GM21737 (cell line): ENCODE data around the gene FAM168B.

ENCODE experiments used
- ATAC-seq: cut with Tn5 transposase; IDR thresholded peaks from one replicate; pipeline ENCODE4 v1.9.1; 2021; ENCODE audit warnings: mild to moderate bottlenecking, moderate library complexity; ENCODE audit not compliant: unreplicated experiment

Gene FAM168B

DNA sequence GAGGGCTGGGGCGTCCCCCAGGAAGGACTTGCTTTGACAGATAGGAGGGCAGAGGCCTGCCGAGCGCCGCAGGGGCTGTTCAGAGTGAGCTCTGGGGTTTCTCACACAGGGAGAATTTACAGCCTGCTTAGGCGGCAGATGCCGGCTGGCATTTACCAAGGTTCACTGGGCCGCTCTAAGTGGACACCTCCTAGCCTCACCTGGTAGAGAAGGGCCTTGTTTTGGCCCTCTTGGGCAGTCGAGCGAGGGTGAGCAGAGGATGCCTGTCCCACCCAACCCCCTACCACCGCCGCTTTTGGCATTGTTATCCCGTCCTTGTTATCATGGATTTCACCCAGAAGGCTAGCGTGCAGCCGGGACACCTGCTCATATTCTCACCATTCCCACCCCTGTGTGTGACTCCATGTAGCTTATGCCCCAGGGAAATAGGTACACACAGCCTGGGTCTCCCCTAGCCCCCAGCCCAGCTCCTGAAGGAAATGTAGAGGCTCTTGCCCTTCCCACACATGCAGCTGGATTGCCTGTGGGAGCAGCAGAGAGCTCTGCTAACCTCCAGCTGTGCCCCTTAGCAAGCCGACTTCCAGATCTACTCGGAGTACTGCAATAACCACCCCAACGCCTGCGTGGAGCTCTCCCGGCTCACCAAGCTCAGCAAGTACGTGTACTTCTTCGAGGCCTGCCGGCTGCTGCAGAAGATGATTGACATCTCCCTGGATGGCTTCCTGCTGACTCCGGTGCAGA, 52.4 kb downstream of the FAM168B start:
- ATAC-seq, result no peak

DNA sequence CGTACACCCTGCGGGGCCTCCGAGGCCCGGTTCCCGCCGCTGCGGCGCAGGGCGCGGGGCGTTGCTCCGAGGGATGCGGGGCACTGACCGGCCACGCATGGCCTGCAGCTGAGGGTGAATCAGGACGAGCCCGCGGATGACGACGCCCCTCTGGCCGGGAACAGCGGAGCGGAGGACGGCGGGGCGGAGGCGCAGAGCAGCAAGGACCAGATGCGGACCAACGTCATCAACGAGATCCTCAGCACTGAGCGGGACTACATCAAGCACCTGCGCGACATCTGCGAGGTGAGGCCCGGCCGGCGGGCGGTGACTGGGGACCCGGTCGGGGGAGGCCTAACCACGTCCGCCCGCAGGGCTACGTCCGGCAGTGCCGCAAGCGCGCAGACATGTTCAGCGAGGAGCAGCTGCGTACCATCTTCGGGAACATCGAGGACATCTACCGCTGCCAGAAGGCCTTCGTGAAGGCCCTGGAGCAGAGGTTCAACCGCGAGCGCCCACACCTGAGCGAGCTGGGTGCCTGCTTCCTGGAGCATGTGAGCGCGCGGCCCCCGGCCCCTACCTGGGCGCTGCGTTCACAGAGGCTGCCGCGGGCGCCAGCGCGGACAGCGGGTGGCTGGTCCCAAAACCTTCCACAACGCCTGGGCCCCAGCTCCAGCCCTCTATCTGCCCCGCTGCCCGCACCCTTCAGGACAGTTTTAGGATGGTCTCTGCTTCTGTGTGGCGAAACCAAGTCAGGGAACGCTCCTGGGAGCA, 53.2 kb downstream of the FAM168B start:
- ATAC-seq, result no peak

DNA sequence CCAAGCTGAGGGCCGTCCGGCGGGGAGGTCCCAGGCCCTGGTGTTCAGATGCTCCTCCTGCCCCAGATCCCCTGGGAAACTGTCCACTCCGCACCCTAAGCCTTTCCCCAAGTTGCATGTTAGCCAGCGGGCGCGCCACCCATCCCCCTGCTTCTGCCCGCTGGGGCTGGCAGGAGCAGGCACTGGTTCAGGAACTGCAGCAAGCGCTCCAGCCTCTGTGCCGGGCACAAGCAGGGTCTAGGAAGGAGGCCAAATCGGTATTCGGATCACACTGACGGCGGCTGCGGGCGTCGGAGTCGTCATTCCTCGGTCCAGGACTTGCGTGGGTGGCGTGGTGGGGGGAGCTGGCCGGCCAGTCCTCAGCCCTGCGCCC, 53.7 kb downstream of the FAM168B start:
- no peak for ATAC-seq

DNA sequence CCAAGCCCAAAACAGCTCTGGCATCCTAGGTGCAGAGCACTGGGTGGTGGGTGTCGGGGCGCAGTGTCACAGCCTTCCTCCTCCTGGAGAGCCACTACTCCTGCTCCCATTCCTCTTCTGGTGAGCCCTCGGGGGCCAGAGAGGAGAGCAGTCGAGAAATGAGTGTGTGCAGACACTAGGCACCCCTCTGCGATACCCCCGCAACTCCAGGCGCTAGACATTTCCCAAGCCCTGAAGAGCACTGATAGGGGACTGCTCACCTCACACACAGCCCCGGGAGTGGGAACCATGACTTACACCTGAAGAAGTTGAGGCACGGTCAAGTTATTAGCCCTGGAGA, 54.2 kb downstream of the FAM168B start:
- no peak for ATAC-seq

DNA sequence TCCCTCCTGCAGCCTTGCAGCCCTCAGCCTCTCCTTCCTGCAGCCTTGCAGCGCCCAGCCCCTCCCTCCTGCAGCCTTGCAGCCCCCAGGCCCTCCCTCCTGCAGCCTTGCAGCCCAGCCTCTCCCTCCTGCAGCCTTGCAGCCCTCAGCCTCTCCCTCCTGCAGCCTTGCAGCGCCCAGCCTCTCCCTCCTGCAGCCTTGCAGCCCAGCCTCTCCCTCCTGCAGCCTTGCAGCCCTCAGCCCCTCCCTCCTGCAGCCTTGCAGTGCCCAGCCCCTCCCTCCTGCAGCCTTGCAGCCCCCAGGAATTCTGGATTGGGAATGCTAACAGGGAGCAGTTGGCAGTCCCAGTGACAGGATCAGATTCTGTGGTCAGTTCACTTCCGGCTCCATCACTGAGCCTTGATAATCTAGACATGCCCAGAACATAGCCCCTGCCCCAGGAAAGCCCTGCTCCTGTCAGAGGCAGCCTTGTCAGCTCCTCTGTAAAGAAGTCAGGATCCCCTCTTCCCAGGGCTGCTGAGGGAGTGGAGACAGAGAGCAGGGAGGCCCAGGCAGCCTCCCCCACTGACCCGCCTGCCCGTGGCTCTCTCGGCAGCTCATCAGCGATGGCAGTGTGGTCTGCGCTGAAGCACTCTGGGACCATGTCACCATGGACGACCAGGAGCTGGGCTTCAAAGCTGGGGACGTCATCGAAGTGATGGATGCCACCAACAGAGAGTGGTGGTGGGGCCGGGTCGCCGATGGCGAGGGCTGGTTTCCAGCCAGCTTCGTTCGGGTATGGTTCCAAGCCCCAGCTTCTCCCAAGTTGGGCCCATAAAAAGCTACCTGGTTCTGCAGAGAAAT, 54.8 kb downstream of the FAM168B start:
- ATAC-seq, result no peak

DNA sequence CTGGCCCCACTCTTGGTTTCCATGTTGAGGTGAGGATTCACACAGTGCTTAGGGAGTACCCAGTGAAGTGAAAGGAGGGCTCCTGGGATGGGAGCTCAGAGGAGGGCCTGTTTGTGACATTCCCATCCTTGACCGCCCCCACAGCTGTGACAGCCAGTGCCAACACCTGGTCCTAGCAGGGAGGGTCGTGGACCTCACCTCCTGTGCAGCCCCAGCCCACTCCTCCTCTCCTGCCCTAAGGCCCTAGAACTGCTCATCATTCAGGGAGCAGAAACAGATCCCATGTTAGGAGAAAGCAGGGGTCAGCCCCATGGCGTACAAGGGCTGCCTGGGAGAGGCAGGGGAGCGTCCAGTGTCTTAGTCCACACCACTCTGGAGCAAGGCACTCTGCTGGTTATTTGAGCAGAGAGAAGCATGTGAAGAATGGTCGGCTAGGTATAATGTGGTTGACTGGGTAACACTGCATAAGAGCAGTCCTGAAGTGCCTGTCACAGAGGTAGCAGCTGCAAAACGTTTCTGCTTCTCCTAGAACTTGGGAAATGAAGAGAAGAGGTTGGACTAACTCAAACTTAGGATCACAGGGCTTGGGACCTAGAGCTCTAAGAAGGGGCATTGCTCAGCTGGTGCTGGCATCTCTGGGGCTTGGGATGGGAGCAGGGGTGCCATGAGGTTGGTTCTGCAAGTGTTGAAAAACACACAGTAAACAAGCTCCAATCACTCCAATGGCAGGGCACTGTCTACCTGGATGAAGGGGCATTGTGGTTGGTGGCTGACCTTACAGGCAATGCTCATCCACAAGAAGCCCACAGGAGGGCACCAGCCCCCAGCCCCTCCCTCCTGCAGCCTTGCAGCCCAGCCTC, 55.6 kb downstream of the FAM168B start:
- ATAC-seq, result no peak

DNA sequence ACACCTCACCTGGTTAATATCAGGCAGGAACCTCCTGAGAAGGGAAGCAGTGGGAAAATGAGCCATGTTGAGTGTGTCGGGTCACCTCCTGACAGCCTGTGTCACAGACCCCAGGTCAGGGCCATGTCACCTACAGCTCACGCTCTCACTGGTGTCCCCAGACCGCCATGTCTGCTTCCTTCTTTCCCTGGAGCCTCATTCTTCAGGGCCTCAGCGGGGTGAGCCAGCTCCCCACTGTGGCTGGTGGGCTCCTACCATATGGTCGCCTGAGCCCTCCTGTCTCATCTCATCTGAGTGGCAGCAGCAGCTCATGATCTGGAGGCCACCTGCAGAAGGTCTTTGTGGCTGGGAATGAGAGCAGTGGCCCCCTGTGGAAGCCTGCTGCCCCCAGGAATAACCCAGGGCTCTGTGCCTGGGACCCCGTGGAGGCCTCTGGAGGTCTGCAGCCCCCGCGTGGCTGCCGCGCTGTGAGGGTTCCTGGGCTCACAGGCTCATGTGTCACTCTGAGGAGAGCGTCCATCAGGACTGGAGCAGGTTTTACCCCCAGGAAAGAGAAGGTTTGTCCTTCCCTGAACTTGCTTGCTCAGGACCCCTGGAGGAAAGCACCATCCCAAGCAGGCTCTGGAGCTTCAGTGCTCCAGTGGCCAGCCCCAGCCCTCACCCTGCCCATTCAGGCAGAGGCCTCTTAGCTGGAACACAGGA, 56.4 kb downstream of the FAM168B start:
- ATAC-seq, result no peak

DNA sequence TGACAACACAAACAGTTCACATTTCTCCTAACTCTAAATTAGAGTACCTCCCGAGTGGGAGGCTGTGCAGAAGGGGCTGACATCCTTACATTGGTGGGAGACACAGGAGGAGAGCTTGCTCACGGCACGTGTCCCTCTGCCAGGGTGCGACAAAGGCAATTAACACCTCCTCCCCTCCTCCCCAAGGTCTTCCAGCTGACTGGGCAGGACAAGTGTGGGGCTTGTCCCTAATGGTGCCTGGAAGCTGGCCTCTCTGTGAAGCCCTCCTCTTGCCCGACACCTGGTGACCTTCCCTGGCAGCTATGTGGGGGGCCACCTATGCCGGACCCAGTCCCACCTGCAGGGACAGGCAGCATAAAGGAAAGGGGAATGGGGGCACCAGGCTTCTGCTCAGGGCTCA, 57.0 kb downstream of the FAM168B start:
- no peak for ATAC-seq

DNA sequence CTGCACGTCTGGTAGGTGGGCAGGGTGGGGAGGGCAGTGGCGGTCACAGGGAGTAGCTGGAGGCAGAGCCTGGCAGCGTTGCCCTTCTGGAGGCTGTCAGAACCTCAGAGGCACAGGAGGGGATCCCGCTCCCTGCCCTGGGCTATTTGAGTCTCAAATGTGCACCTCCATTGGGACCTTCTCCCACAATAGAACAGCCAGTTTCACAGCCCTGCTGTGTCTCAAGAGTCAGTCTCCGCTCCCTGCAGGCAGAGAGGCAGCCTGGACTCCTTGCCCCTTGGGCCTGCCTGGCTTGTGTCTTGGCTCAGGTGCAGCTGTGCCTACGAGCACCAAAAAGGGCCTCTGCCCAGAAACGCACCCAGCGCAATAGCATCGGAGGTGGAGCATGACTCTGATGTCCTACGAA, 57.4 kb downstream of the FAM168B start:
- ATAC-seq, result no peak

DNA sequence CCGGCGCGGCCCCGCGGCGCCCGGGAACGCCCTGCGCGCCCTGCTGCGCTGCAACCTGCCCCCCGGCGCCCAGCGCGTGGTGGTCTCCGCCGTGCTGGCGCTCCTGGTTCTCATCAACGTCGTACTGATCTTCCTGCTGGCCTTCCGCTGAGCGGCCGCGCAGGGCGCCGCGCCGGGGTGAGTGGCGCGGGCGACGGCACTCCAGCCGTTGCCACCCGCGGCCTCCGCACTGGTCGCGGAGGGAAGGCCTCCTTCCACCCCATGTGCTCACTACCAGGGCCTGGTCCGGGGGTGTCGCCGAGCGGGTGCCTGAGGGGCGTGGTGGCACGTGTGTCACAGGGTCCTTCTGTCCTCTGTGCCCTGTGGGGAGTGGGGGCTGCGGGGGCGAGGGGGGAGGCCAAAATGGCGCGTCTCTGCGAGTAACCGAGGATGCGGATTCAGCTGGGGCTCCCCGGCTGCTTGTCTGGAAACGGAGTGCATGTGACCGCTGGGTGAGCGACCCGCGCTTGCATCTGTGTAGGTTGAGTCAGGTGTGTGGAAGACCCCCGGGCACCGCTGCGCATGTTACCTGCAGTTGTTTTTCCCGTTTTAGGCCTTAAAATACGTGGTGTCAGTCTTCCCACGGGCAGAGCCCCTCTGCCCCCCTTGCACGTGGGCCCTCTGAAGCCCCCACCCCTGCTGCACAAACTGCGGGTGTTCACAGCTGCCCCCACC, 58.0 kb downstream of the FAM168B start:
- ATAC-seq, result no peak

DNA sequence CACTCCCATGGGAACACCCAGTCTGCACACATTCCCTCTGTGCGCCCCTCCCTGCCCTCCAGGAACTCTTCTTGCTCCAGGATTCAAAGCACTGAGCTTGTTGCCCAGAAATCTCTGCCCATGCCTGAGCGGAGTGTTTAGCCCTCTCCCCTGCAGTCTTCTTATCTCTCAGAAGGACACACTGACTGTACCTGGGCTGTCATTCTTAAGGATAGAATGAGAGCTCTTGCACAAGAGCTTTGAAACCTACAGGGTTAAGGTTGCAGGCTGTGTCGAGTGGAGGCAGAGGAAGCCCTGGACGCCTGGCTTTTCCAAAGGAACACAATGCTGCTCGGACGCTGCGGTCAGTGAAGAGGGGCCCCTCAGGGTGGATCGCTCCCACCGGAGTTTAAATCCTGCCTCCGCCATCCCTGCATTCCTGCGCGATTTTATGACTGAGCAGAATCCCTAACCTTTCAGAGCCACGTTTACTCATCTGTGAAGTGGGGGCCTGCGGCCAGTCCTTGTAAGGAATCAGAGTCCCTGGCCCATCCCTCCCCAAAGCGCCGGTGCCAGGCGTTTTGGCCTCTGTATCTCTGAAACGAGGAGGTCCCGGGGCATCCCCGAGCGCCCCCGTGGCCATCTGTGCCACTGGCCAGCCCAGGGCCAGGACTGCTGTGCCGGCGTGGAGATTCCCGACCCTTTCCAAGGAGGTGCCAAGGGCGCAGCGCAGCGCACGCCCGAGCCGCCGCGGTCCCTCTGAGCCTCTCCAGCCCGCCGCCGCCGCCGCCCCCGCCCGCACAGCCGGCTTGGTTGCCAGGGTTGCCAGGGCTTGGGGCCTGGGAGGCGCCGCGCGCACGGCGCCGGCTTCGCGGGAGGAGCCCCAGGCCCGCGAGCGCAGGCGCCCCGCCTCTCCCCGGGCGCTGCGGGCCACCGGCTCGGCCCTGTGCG, 58.9 kb downstream of the FAM168B start:
- no peak for ATAC-seq

DNA sequence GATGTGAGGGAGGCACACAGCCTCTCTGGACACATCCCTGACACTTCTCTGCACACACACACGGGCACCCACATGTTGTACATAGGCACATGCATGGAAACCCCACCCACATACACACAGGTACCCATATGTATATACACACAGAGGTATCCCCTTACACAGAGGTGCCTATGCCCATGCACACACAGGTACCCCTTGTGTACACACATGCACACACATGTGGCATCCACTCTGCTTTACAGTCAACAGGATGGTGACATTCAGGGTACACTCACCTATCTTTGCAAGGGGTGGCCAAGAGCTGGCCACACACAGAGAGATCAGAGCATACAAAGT, 59.5 kb downstream of the FAM168B start:
- ATAC-seq, result no peak

DNA sequence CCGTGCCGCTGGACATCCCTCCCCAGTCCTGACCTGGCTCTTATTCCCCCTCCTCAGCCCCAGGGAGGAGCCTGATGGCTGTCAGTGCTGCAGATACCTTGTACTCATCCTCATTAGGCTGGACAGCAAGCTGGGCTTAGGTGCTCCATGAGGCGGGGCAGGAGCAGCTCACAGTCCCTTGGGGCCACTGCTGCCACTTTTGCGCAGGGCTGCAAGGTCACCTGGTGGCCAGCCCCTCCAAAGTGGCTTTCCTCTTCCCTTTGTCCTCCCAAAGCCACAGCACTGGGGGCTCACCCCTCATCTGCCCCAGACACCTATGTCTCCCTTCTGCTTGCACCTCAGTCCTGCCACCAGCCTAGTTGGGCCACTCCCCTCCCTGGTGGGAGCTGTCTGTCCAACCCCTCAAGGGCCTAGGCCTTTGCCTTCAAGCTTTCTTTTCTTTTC, 60.8 kb downstream of the FAM168B start:
- ATAC-seq, result no peak

DNA sequence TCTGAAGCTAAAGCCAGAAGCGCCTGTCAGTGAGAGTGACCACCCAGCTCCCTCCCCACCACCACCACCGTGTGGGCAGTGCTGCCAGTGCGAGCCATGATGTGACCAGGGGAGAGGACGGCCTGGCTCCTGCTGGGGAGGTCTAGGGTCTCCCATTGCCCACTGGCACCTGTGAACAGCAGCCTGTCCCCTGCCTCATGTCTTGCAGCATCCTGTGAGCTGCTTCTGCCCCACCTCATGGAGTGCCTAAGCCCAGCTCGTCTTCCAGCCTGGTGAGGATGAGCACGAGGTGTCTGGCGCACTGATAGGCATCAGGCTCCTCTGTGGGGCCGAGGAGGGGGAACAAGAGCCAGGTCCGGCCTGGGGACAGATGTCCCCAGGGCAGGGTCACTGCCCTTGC, 61.4 kb downstream of the FAM168B start:
- no peak for ATAC-seq

DNA sequence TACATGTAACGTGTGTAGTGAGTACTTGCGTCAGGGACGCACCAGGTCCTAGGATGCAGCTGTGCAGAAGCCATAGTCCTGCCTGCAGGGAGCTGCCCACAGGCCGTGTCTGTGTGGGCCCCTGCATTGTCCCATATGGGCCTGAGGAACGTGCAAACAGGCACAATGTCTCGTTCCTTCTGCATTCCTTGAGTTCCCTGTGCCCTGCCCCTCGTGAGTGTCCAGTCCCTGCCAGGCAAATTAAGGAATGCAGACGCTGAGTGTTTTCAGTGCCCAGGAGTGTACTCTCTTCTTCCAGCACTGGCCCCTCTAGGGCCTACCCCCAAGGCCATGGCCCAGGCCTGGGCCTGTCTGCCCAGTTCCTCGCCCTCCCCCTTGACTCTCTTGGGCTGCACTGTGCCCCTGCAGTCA, 61.8 kb downstream of the FAM168B start:
- no peak for ATAC-seq

DNA sequence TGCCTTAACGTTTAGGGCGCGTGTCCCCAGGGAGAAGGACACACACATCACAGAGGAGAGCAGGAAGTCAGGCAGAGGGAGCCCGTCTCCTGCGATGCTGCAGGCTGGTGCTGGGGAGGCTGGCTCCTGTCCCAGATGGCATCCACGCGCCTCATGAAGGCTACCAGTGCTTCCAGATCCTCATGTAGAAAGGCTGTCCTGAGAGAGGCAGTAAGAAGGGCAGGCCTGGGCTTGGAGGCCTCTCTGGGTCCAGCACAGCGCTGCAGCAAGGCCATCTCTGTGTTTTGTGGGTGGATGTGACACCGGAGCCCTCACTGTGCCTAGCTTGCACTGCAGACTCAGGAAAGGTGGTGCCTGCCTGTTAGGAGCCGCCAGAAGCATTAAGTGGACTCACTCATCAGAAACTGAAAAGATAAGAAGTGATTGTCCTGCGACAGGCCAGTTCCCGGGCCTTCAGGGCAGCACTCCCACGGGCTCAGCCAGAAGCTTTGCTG, 62.7 kb downstream of the FAM168B start:
- no peak for ATAC-seq

DNA sequence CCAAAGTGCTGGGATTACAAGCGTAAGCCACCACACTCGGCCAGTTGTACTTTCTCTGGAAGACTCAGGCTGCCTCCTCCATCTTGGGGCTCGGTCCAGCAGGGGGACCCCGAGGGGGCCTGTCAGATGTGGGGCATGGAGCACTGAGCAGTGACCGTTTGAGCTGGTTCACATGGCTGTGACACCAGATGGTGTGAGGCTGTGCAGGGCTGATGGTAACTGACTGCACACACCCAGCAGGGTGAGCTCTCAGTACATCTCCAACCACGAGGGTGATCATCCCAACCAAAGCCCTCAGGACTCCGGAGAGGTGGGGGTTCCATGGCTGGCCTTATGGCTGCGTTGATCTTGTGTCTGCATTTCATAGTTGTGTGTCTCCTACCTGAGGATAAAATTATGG, 63.4 kb downstream of the FAM168B start:
- ATAC-seq, result no peak
